ENCODE results near the gene KIF17. TPM values are rescaled to one million over a fixed set of nuclear protein-coding genes. Genes with fewer than 3 reads are reported as not detected.

KIF17 gene
- total and polyA plus RNA-seq, 8 donors, result 0.20 to 1.1 (median 0.69) TPM

GRCh38 chr1:20684050-20684620 lies 33.7 kb downstream of the KIF17 start:
- Histone ChIP-seq H3K27ac (no peak overlapping the region), H3K27me3 (no peaks in the 10 kb centered on the region), H3K4me3 (no peak overlapping the region), H3K9me3 (no peaks in the 10 kb centered on the region), H3K4me1 (no peaks in the 10 kb centered on the region), H3K36me3 (no peaks in the 10 kb centered on the region)
- FAIRE-seq, result no peak
- TF ChIP-seq, protein P1, sequence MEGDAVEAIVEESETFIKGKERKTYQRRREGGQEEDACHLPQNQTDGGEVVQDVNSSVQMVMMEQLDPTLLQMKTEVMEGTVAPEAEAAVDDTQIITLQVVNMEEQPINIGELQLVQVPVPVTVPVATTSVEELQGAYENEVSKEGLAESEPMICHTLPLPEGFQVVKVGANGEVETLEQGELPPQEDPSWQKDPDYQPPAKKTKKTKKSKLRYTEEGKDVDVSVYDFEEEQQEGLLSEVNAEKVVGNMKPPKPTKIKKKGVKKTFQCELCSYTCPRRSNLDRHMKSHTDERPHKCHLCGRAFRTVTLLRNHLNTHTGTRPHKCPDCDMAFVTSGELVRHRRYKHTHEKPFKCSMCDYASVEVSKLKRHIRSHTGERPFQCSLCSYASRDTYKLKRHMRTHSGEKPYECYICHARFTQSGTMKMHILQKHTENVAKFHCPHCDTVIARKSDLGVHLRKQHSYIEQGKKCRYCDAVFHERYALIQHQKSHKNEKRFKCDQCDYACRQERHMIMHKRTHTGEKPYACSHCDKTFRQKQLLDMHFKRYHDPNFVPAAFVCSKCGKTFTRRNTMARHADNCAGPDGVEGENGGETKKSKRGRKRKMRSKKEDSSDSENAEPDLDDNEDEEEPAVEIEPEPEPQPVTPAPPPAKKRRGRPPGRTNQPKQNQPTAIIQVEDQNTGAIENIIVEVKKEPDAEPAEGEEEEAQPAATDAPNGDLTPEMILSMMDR (IDR thresholded peaks at IDR 0.05), result no peak
- no peak for ATAC-seq
- no peak for DNase-seq
- intact Hi-C loops (cut with DNase I), result no loop called here
- WGBS, 2 donors, result 79 to 84% methylated on average over 13 of the region's 13 CpGs

DNA sequence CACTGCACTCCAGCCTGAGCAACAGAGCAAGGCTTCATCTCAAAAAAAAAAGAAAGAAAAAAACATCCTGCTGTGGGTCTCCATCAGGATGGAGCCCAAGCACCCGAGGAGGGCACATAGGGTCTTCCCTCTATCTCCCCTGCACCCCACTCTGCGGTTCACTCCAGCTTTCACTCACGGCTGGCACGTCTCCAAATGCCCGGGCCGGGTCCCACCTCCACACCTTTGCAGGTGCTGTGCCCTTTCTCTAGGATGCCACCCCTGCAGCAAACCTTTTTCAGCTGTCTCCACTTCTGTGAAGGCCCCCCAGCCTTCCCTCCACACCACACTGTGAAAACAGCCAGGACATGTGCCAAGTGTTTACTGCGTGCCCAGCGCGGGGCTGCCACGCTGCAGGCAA lies 34.2 kb downstream of the KIF17 start:
- intact Hi-C loops (cut with DNase I), result no loop called here

GRCh38 chr1:20682571-20683236 lies 35.1 kb downstream of the KIF17 start:
- DNase-seq, result no peak
- Histone ChIP-seq H3K27me3 (no peaks in the 10 kb centered on the region), H3K9me3 (no peaks in the 10 kb centered on the region), H3K36me3 (no peaks in the 10 kb centered on the region), H3K27ac (no peak overlapping the region), H3K4me3 (no peak overlapping the region), H3K4me1 (no peaks in the 10 kb centered on the region)
- intact Hi-C loops (cut with DNase I), result no loop called here
- TF ChIP-seq, protein P1 (IDR thresholded peaks at IDR 0.05), result no peak
- WGBS, 2 donors, result 72 to 74% methylated on average over 24 of the region's 24 CpGs
- peak in 2 of 4 donors; percentile 25 to 40 for ATAC-seq
- no peak for FAIRE-seq

More for the DNA sequence above, 34.2 kb downstream of the KIF17 start:
- H3K9me3 ChIP-seq, result no peaks in the 10 kb centered on the region
- WGBS, 2 donors, result 70 to 73% methylated on average over 10 of the region's 10 CpGs
- H3K27ac ChIP-seq, result no peak overlapping the region
- H3K4me1 ChIP-seq, result no peaks in the 10 kb centered on the region
- FAIRE-seq (no peak), DNase-seq (no peak), ATAC-seq (no peak)
- H3K36me3 ChIP-seq, result no peaks in the 10 kb centered on the region
- TF ChIP-seq, protein P1 (IDR thresholded peaks at IDR 0.05), result no peak
- no peak overlapping the region for H3K4me3 ChIP-seq
- H3K27me3 ChIP-seq, result no peaks in the 10 kb centered on the region

GRCh38 chr1:20681999-20682398 lies 35.8 kb downstream of the KIF17 start:
- Histone ChIP-seq H3K4me1 (no peaks in the 10 kb centered on the region), H3K27ac (no peak overlapping the region), H3K4me3 (no peak overlapping the region), H3K36me3 (no peaks in the 10 kb centered on the region), H3K9me3 (no peaks in the 10 kb centered on the region), H3K27me3 (no peaks in the 10 kb centered on the region)
- WGBS, 2 donors, result 84 to 85% methylated on average over 9 of the region's 9 CpGs
- no peak for DNase-seq
- intact Hi-C loops (cut with DNase I), result no loop called here
- no peak for ATAC-seq
- no peak for FAIRE-seq
- TF ChIP-seq, protein P1 (IDR thresholded peaks at IDR 0.05), result no peak

GRCh38 chr1:20680269-20680668 lies 37.5 kb downstream of the KIF17 start:
- TF ChIP-seq, protein P1 (IDR thresholded peaks at IDR 0.05), result no peak
- DNase-seq, result no peak
- H3K36me3 ChIP-seq, result no peaks in the 10 kb centered on the region
- WGBS, 2 donors, result 30 to 36% methylated on average over 5 of the region's 5 CpGs
- H3K4me1 ChIP-seq, result no peaks in the 10 kb centered on the region
- FAIRE-seq, result no peak
- H3K27me3 ChIP-seq, result no peaks in the 10 kb centered on the region
- H3K9me3 ChIP-seq, result no peaks in the 10 kb centered on the region
- no peak overlapping the region for H3K4me3 ChIP-seq
- H3K27ac ChIP-seq, result no peak overlapping the region
- no peak for ATAC-seq
- intact Hi-C loops (cut with DNase I), result no loop called here
